AG04450 (cell line): ENCODE data around the gene ATXN1. TPM values are rescaled to one million over a fixed set of nuclear protein-coding genes. Genes with fewer than 3 reads are reported as not detected.

Source experiments
- CTCF ChIA-PET: fragments of 300-600, 350-600 bp; formaldehyde crosslinking; extraction: SDS; loops from one replicate; lab custom pipeline; 2022; ENCODE audit warnings: antibody characterized with exemption, inconsistent platforms; lab: Charles Lee
- POLR2A ChIA-PET: fragments of 350-600 bp; formaldehyde crosslinking; extraction: SDS; loops from one replicate; lab custom pipeline; 2021; ENCODE audit warnings: antibody characterized with exemption, inconsistent platforms; lab: Yijun Ruan, JAX
- DNase-seq: peaks from one replicate; pipeline ENCODE4 v3.0.0-alpha.2; 2011; ENCODE audit warnings: low read depth, low spot score
- H3K27ac ChIP-seq: one replicate; pipeline ENCODE4 v1.5.1; 2012; ENCODE audit warnings: low read depth, low read length, control low read depth
- H3K27me3 ChIP-seq: one replicate; pipeline ENCODE4 v1.6.0; 2012; ENCODE audit warnings: low read length; ENCODE audit not compliant: control insufficient read depth, insufficient read depth
- H3K4me3 ChIP-seq: 2 replicates; pipeline ENCODE4 v1.5.1; 2011; ENCODE audit warnings: mild to moderate bottlenecking, low read depth, low read length, control low read depth
- H3K9me3 ChIP-seq: 2 replicates; pipeline ENCODE4 v1.5.1; 2012; ENCODE audit warnings: low read length; ENCODE audit not compliant: control insufficient read depth, insufficient read depth
- polyA plus RNA-seq: library from polyadenylated mRNA; depleted of rRNA; stranded (reverse); fragments of >200 nt; gene quantifications from 2 replicates; pipeline ENCODE4 v1.2.3, GENCODE V29; 2011
- TF ChIP-seq, protein P1 (sequence below): IDR thresholded peaks from 2 replicates; pipeline ENCODE4 v1.5.1; 2011; ENCODE audit warnings: low read depth, low read length, control low read depth, inconsistent platforms

ATXN1 gene
- polyA plus RNA-seq, 1 experiment: 12.6 TPM

DNA sequence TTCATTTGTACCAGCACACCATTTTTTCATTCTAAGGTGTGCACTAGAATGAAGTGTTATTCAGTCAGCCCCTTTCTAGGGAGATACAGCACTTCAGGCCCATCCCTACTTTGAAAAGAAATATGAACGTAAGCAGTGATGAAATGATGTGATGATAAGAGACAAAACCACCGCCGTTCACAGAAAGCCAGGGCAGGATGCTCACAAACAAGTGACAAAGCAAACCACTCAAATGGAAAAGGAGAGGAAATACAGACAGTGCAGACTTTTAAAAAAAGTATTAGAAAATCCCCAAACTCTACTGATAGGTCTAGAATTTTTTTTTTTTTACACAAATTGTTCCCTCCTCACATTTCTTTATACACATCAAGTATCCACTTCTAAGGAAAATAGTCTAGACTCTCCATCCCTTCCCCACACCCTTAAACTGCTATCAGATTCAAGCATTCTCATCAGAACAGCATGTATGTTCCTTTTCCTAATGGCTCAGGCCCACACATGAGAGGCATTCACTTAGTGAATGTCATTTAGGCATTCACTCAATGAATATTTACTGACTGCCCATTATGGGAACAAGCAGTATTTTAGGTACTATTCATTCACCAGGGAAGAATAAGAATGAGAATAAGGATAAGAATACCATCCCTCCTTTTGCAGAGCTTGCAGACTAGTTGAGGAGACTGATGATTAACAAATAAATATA is 279.4 kb downstream of the ATXN1 start:
- H3K27me3 ChIP-seq: no peaks in the 10 kb centered on the region
- peaks cover 6% of the 10 kb centered on the region; the same call in 1 of the 2 replicates for H3K9me3 ChIP-seq
- TF ChIP-seq, protein P1, sequence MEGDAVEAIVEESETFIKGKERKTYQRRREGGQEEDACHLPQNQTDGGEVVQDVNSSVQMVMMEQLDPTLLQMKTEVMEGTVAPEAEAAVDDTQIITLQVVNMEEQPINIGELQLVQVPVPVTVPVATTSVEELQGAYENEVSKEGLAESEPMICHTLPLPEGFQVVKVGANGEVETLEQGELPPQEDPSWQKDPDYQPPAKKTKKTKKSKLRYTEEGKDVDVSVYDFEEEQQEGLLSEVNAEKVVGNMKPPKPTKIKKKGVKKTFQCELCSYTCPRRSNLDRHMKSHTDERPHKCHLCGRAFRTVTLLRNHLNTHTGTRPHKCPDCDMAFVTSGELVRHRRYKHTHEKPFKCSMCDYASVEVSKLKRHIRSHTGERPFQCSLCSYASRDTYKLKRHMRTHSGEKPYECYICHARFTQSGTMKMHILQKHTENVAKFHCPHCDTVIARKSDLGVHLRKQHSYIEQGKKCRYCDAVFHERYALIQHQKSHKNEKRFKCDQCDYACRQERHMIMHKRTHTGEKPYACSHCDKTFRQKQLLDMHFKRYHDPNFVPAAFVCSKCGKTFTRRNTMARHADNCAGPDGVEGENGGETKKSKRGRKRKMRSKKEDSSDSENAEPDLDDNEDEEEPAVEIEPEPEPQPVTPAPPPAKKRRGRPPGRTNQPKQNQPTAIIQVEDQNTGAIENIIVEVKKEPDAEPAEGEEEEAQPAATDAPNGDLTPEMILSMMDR: no peak
- CTCF ChIA-PET: interaction anchor here (0.7 kb wide), 1 partner anchor 29 kb away, joined by 3 read pairs; no protein-coding TSS in a partner anchor
- POLR2A ChIA-PET: no interaction called here
- H3K4me3 ChIP-seq: no peak overlapping the region
- no peak for DNase-seq
- no peak overlapping the region for H3K27ac ChIP-seq

DNA sequence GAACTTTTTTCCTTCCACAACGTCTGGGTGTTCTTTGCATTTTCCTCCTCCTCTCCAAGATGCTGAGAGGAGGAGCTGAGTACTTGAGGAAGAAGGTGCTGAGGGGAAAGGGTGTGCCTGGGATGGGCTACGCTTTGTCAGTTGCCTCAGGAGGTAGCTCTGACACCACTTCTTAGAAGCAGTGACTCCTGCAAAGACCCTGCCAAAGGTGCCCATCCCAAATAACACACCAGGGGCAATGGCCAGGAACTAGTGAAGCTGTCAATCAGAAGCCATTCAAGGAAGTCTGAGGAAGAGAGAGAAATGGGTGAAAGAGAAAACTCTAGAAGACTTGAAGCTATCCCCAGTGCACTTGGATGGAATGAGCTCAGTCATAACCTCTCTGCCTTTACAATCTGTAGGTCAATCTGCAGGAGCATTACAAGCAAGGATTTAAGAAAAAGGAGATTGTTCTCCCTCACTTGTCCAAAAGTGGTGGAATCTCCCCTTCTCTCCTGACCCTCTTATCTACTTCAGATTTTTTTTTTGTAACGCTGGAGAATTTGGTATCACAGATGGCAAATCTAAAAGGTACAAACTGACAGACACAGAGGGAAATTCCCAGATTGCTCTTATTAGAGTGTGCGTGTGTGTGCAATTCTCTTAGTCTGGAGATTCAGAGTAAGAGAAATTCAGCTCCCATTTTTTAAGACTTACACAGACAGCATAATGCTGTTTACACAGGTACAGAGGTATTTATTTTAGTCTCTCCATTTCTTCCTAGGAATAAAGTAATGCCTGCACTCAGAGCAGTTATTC is 280.3 kb downstream of the ATXN1 start:
- Histone ChIP-seq H3K27ac (no peak overlapping the region), H3K4me3 (no peak overlapping the region), H3K27me3 (no peaks in the 10 kb centered on the region), H3K9me3 (peaks cover 6% of the 10 kb centered on the region; the same call in 1 of the 2 replicates)
- DNase-seq: no peak
- POLR2A ChIA-PET: no interaction called here
- CTCF ChIA-PET: no interaction called here
- TF ChIP-seq, protein P1: no peak

DNA sequence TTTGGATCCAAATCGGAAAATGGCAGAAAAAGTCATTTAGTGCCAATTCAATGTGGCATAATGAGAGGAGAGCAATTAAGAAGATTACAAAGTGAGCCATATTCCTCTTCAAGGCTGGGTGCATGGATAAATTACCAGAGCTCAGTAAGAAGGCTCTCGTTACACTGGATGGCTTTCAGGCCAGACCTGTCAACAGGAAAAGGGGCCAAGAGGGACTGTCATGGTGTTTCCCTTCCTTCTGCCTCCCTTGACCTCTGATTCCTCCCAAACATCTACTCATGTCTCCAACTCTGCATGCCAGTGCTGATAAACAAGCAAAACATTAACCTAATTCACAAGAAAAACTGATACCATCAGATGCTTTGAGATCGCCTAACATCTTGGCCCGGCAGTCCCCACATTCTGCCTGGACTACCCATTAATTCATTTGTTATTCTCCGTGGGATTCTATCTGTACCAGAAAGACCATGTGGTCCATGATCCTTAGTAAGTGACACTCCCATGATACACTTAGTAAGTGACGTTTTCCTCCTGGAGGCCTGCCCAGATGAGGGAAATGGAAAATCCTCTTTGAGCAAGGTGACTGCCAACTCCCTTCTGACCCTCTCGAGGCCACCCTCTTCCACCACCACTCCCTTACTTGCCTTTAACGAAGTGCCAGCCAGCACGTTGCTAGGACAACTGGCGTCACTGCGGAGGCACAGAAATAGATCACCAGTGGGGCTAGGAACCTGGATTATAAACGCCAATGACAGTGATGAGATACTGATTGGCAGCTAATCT is 283.7 kb downstream of the ATXN1 start:
- ChIA-PET CTCF (no interaction called here), POLR2A (no interaction called here)
- no peak for DNase-seq
- Histone ChIP-seq H3K9me3 (no peaks in the 10 kb centered on the region; the same call in 1 of the 2 replicates), H3K27ac (no peak overlapping the region), H3K4me3 (no peak overlapping the region), H3K27me3 (no peaks in the 10 kb centered on the region)
- TF ChIP-seq, protein P1: no peak

DNA sequence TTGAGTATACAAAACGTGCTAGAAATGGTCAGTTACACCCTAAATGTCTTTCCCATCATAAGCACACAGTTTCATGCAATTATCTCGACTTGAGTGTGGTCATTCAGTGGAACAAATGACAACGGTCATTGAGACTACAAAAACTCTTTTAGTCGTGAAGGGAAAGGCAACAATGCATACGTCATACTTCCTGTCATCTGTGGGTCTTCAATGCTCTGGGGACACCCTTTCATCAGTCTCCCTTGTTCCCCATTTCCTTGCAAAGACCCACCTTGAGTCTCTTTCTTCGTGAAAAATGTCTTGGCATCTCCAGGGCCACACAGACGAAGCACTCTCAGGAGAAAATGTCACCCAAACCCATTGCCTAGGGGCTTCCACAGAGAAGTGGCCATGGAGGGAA is 284.4 kb downstream of the ATXN1 start:
- H3K4me3 ChIP-seq: no peak overlapping the region

More for the DNA sequence above, 284.4 kb downstream of the ATXN1 start:
- Histone ChIP-seq H3K27me3 (no peaks in the 10 kb centered on the region), H3K27ac (no peak overlapping the region), H3K9me3 (no peaks in the 10 kb centered on the region; the same call in 1 of the 2 replicates)
- DNase-seq: no peak
- POLR2A ChIA-PET: interaction anchor here (0.7 kb wide), 1 partner anchor 189 kb away, joined by 3 read pairs; no protein-coding TSS in a partner anchor
- CTCF ChIA-PET: no interaction called here
- TF ChIP-seq, protein P1: no peak
